Measurements from ENCODE around the gene TRAPPC10.

TRAPPC10 gene

DNA sequence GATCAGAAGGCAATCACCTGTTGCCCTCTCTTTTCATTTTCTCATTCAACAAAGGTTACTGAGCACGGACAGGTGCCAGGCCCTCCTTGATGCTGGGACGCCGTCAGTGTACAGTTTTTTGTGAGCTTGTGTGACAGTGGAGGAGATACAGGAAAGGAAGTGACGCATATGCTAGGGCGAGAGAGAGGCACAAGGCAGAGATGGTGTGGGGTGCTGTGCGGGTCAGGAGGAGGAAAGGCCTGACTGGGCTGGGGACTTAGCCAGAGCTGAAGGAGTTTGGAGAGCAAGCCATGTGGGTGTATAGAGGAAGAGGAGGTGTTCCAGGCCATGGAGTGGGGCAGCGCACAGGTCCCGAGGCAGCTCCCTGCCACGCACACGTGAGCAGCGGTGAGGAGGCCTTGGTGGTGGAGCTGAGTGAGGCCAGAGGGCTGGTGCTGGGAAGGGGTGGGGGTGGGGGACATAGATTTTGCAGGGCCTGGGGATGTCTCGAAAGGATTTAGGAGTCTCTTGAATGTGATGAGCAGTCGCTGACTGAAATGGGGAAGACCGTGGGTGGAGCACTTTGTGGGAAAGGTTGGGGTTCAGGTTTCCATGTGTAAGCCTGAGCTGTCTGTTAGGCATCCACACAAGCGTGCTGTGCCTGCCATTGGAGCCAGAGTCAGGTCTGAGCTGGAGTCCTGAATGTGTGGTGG, 46.0 kb downstream of the TRAPPC10 start:
- no peak for TF ChIP-seq Cebpa-rat (IDR thresholded peaks at IDR 0.05)
- Histone ChIP-seq H4K20me1 (peaks cover 38% of the 10 kb centered on the region), H3K4me2 (no peak overlapping the region), H3K9ac (no peak overlapping the region), H3K4me3 (no peak overlapping the region), H3K27me3 (no peaks in the 10 kb centered on the region), H3K36me3 (peaks cover 86% of the 10 kb centered on the region), H3K4me1 (peaks cover under 1% of the 10 kb centered on the region), H3K27ac (no peak overlapping the region), H3K9me3 (no peaks in the 10 kb centered on the region)

DNA sequence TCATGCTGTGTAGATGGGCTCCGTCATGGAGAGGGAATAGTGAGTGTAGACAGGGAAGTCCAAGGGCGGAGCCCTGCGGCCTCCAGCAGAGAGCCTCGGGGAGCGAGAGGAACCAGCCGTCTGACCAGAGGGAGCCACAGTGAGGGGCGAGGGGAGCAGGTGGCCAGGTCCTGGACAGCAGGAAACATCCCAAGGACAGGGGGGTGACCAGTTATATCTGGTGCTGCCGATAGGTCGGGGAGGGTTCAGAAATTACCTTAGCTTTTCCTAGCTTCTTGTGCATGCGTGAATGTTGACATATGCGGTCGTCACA, 46.5 kb downstream of the TRAPPC10 start:
- no peak overlapping the region for H3K9ac ChIP-seq
- peaks cover 87% of the 10 kb centered on the region for H3K36me3 ChIP-seq
- no peak for TF ChIP-seq Cebpa-rat (IDR thresholded peaks at IDR 0.05)

DNA sequence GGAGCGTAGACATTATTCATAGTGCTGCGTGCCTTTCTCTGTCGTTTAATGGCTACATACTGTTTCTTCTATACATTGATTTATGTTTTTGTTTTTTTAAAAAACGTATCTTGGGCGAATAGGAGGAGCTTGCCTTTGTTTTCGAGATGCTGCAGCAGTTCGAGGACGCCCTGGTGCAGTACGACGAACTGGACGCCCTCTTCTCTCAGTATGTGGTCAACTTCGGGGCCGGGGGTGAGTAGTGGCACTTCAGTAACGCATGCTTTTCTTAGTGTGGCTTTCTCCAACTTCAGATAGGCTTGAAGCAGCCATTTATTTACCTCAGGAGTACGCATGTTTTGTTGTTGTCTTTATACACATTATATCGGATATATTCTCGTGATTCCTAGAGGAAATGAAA, 46.9 kb downstream of the TRAPPC10 start:
- H3K4me2 ChIP-seq, result no peak overlapping the region
- H3K36me3 ChIP-seq, result peaks cover 87% of the 10 kb centered on the region
- H3K27ac ChIP-seq, result no peak overlapping the region
- no peak overlapping the region for H3K9ac ChIP-seq
- no peaks in the 10 kb centered on the region for H3K4me1 ChIP-seq
- peaks cover 29% of the 10 kb centered on the region for H4K20me1 ChIP-seq
- H3K9me3 ChIP-seq, result no peaks in the 10 kb centered on the region
- H3K27me3 ChIP-seq, result no peaks in the 10 kb centered on the region
- no peak for TF ChIP-seq Cebpa-rat (IDR thresholded peaks at IDR 0.05)
- H3K4me3 ChIP-seq, result no peak overlapping the region

More for the DNA sequence above, 46.5 kb downstream of the TRAPPC10 start:
- H3K9me3 ChIP-seq, result no peaks in the 10 kb centered on the region
- H3K27ac ChIP-seq, result no peak overlapping the region
- H4K20me1 ChIP-seq, result peaks cover 33% of the 10 kb centered on the region
- H3K4me2 ChIP-seq, result no peak overlapping the region
- H3K4me3 ChIP-seq, result no peak overlapping the region
- no peaks in the 10 kb centered on the region for H3K4me1 ChIP-seq
- H3K27me3 ChIP-seq, result no peaks in the 10 kb centered on the region

DNA sequence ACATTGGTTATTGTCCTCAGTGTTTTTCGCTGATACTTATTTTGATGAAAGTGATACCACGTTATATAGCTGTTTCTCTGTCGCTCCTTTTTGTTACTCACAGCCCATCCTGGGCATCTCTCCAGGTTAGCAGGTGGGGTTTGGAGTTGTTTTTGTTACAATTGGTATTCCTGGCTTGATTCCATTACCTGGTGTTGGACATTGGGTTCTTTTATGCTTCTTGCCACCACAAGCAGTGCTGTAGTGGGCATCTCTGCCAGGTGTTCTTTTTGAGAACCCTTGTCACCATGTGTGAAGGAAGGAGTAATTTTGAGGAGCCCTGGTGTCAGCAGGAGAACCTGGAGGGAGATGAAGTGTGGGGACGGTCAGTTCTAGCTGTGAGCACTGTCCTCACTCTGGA, 47.6 kb downstream of the TRAPPC10 start:
- no peaks in the 10 kb centered on the region for H3K9me3 ChIP-seq
- H3K4me2 ChIP-seq, result no peak overlapping the region
- H4K20me1 ChIP-seq, result peaks cover 26% of the 10 kb centered on the region
- TF ChIP-seq Cebpa-rat (IDR thresholded peaks at IDR 0.05), result no peak
- H3K4me1 ChIP-seq, result peaks cover under 1% of the 10 kb centered on the region
- H3K36me3 ChIP-seq, result peaks cover 90% of the 10 kb centered on the region
- no peak overlapping the region for H3K4me3 ChIP-seq
- H3K27me3 ChIP-seq, result no peaks in the 10 kb centered on the region
- no peak overlapping the region for H3K9ac ChIP-seq
- no peak overlapping the region for H3K27ac ChIP-seq

DNA sequence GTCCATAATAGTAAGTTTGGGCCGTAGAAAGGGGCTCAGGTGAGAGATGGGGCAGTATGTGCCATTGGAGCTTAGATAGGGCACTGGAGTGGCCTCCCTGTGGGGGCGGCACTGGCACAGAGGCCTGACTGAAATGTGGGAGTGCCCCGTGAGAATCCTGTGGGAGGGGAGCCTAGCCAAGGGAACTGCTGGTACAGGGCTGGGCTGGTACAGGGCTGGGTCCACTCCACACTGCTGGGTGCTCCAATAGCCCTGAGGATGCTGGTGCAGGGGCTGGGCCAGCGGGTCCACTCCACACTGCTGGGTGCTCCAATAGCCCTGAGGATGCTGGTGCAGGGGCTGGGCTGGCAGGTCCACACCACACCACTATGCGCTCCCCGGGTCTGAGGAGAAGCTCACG, 50.3 kb downstream of the TRAPPC10 start:
- no peak for TF ChIP-seq Cebpa-rat (IDR thresholded peaks at IDR 0.05)
- H4K20me1 ChIP-seq, result peaks cover 28% of the 10 kb centered on the region

DNA sequence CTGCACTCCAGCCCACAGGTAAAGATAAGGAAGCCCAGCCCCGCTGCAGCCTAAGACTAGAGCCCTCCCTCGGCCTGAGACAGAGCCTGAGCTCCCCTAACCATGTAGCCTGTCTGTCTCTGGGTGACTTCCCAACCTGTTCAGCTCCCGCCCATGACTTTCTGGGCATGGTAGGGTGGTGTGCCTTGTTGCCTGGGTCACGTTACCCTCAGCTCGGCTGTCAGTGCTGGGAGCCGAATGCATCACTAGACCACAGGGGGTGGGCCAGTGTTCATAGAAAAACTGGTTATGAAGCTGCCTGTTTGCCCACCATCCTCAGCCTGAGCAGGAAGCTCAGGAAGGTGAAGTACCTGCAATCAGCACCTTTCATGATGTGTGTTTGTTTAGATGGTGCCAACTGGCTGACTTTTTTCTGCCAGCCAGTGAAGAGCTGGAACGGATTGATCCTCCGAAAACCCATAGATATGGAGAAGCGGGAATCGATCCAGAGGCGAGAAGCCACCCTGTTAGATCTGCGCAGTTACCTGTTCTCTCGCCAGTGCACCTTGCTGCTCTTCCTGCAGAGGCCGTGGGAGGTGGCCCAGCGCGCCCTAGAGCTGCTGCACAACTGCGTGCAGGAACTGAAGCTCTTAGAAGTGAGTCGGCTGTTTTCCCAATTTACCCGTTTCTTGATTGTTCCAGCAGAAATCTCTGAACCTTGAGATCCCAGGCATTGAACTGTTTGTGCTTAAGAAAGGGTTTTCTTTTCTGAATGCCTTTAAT, 51.2 kb downstream of the TRAPPC10 start:
- H3K9me3 ChIP-seq, result no peaks in the 10 kb centered on the region
- no peaks in the 10 kb centered on the region for H3K27me3 ChIP-seq
- no peak overlapping the region for H3K27ac ChIP-seq
- H4K20me1 ChIP-seq, result peaks cover 32% of the 10 kb centered on the region
- H3K4me3 ChIP-seq, result no peak overlapping the region
- peaks cover 78% of the 10 kb centered on the region for H3K36me3 ChIP-seq
- H3K4me1 ChIP-seq, result peaks cover 17% of the 10 kb centered on the region
- TF ChIP-seq Cebpa-rat (IDR thresholded peaks at IDR 0.05), result no peak
- H3K4me2 ChIP-seq, result no peak overlapping the region
- H3K9ac ChIP-seq, result no peak overlapping the region

More for the DNA sequence above, 50.3 kb downstream of the TRAPPC10 start:
- Histone ChIP-seq H3K9ac (no peak overlapping the region), H3K4me2 (no peak overlapping the region), H3K4me1 (peaks cover 17% of the 10 kb centered on the region), H3K4me3 (no peak overlapping the region), H3K27me3 (no peaks in the 10 kb centered on the region), H3K27ac (no peak overlapping the region), H3K36me3 (peaks cover 77% of the 10 kb centered on the region), H3K9me3 (no peaks in the 10 kb centered on the region)

DNA sequence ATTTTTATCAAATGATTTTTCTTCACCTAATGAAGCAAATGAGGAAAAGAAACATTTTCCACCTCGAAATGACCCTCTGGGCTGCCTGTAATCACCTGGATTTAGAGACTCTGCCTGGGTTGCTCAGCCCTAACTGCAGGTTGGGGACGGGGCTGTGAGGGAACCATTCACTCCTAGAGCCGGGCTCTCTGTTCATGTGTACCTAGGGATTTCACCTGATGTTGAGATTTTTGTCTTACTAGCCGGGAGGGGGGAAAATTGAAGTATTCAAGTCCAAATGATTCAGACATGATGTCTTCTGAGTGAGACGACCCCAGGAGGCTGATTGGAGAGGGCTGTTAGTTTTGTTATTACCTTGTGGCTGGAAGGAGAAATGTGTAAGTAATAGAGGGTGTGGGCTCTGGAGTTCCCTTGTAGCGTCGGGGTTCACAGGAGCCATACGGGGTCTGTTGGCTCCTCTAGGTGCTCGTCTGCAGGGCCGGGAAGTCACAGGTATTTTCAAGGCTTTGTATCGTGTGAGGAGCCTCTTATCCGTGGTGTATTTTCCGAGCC, 52.8 kb downstream of the TRAPPC10 start:
- peaks cover 32% of the 10 kb centered on the region for H4K20me1 ChIP-seq
- peaks cover 17% of the 10 kb centered on the region for H3K4me1 ChIP-seq
- H3K27me3 ChIP-seq, result no peaks in the 10 kb centered on the region
- peak overlapping the region; percentile 60 for H3K4me2 ChIP-seq
- TF ChIP-seq Cebpa-rat (IDR thresholded peaks at IDR 0.05), result no peak
- H3K4me3 ChIP-seq, result no peak overlapping the region
- no peaks in the 10 kb centered on the region for H3K9me3 ChIP-seq
- peak overlapping the region; percentile 11; the same call in 1 of the 2 replicates for H3K27ac ChIP-seq
- H3K36me3 ChIP-seq, result peaks cover 78% of the 10 kb centered on the region
- H3K9ac ChIP-seq, result no peak overlapping the region

DNA sequence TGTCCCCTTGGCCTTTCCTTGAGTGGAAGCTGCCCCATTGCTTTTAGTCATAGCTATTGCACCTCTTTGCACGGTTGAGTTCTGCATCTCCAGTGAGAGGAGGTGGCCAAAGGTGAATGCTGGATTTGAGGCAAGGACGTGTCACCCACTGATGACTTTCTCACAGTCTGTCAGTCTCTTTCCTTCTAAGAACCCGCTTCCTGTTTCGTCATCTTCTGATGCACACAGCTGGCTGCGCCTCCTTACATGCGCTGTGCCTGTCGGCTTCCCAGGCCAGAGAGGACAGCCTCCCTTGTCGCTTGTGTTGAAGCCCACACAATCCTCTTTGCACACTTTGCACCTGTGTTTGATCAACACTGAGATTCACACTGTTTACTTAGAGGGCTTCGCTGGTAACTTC, 53.3 kb downstream of the TRAPPC10 start:
- no peaks in the 10 kb centered on the region for H3K9me3 ChIP-seq
- TF ChIP-seq Cebpa-rat (IDR thresholded peaks at IDR 0.05), result peak; percentile 72
- H3K4me1 ChIP-seq, result peaks cover 17% of the 10 kb centered on the region
- peak overlapping the region; percentile 60 for H3K4me2 ChIP-seq
- H4K20me1 ChIP-seq, result peaks cover 32% of the 10 kb centered on the region
- no peaks in the 10 kb centered on the region for H3K27me3 ChIP-seq
- peak overlapping the region; percentile 63 for H3K27ac ChIP-seq
- H3K36me3 ChIP-seq, result peaks cover 78% of the 10 kb centered on the region
- no peak overlapping the region for H3K4me3 ChIP-seq
- 0 out of 2 replicates have a peak overlapping the region, but pooled peaks have one; percentile 38 for H3K9ac ChIP-seq

DNA sequence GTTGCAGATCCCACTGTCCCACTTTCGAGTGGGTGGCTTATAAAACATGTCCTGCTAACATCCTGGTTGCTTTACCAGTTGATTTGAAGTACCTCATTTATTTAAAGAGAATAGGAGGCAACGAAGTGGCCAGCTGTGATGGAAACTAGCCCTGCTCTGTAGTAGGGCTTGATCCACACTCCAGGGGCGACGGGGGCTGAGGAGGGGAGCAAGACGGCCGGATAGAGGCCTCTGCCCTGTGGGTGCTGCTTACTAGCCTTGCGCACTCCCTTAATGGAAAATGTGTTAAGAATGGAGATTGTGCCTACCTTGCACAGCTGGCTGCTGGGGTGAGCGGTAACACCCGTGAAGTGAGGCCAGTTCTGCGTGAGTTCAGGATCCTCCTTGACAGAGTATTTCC, 54.0 kb downstream of the TRAPPC10 start:
- H3K36me3 ChIP-seq, result peaks cover 79% of the 10 kb centered on the region
- no peak for TF ChIP-seq Cebpa-rat (IDR thresholded peaks at IDR 0.05)
- H3K27ac ChIP-seq, result peak overlapping the region; percentile 63
- no peak overlapping the region for H3K4me3 ChIP-seq
- H3K4me1 ChIP-seq, result peaks cover 17% of the 10 kb centered on the region
- 0 out of 2 replicates have a peak overlapping the region, but pooled peaks have one; percentile 38 for H3K9ac ChIP-seq
- no peaks in the 10 kb centered on the region for H3K9me3 ChIP-seq
- H3K27me3 ChIP-seq, result no peaks in the 10 kb centered on the region
- peak overlapping the region; percentile 60 for H3K4me2 ChIP-seq
- H4K20me1 ChIP-seq, result peaks cover 32% of the 10 kb centered on the region
